Prostate gland (tissue), 2 donors: ENCODE measurements around the gene CADPS.

Experiments
- CTCF ChIP-seq, 4 experiments: fragments of 200-600 bp in 2 of 4; fragments of 450-650 bp in 2 of 4; sonication (generic) in 2 of 4; IDR thresholded peaks; 1 replicate in 3 of 4; 2 replicates in 1 of 4; pipeline ENCODE4 v1.5.1; 2016 to 2019; ENCODE audit warnings: antibody characterized with exemption in 4 of 4, mild to moderate bottlenecking in 2 of 4, moderate library complexity in 2 of 4
- POLR2A ChIP-seq: fragments of 450-650 bp; IDR thresholded peaks from one replicate; pipeline ENCODE4 v1.6.1; 2016; ENCODE audit warnings: antibody characterized with exemption, mild to moderate bottlenecking
- POLR2AphosphoS5 ChIP-seq: sonication (generic); formaldehyde crosslinking; IDR thresholded peaks from one replicate; pipeline ENCODE4 v1.6.1; 2017; ENCODE audit warnings: antibody characterized with exemption

- TF ChIP-seq CTCF (IDR thresholded peaks at IDR 0.05) (no peak), POLR2A (no peak), POLR2AphosphoS5 (no peak)
Measured at GRCh38 chr3:62446337-62446940, 428.8 kb downstream of the CADPS start.
